Trophoblast cell (in vitro differentiated cells and primary cell): ENCODE data around the gene JAKMIP1.

Source experiments
- DNase-seq, 2 donors: peaks; one replicate each; pipeline ENCODE4 v3.0.0-alpha.2; 2016
- H2AFZ ChIP-seq: 2 replicates; pipeline ENCODE4 v1.6.1; 2013; ENCODE audit warnings: low read length, moderate library complexity, mild to moderate bottlenecking; ENCODE audit not compliant: insufficient read depth, poor library complexity
- H2AK5ac ChIP-seq: 2 replicates; pipeline ENCODE4 v1.6.1; 2013; ENCODE audit warnings: mild to moderate bottlenecking, low read length
- H2BK120ac ChIP-seq: 2 replicates; pipeline ENCODE4 v1.6.1; 2013; ENCODE audit warnings: low read length, mild to moderate bottlenecking, moderate library complexity; ENCODE audit not compliant: insufficient read depth, poor library complexity
- H2BK12ac ChIP-seq: 2 replicates; pipeline ENCODE4 v1.6.1; 2013; ENCODE audit warnings: mild to moderate bottlenecking, low read length, moderate library complexity
- H2BK5ac ChIP-seq: 2 replicates; pipeline ENCODE4 v1.6.1; 2013; ENCODE audit warnings: low read length, low read depth, moderate library complexity, mild to moderate bottlenecking; ENCODE audit not compliant: poor library complexity
- H3K14ac ChIP-seq: 2 replicates; pipeline ENCODE4 v1.6.1; 2013; ENCODE audit warnings: mild to moderate bottlenecking, low read length
- H3K18ac ChIP-seq: 2 replicates; pipeline ENCODE4 v1.6.1; 2013; ENCODE audit warnings: mild to moderate bottlenecking, low read length
- H3K23ac ChIP-seq: 2 replicates; pipeline ENCODE4 v1.6.1; 2013; ENCODE audit warnings: low read length
- H3K27ac ChIP-seq: 2 replicates; pipeline ENCODE4 v1.5.1; 2013; ENCODE audit warnings: low read depth, mild to moderate bottlenecking, inconsistent platforms, low read length, moderate library complexity
- H3K27me3 ChIP-seq: 2 replicates; pipeline ENCODE4 v1.6.1; 2013; ENCODE audit warnings: inconsistent platforms, mild to moderate bottlenecking, low read length, moderate library complexity; ENCODE audit not compliant: insufficient read depth
- H3K36me3 ChIP-seq, 2 experiments: 1 replicate in 1 of 2; 2 replicates in 1 of 2; pipeline ENCODE4 v1.6.1; 2013; ENCODE audit warnings: low read length in 2 of 2, mild to moderate bottlenecking in 2 of 2, moderate library complexity in 1 of 2; ENCODE audit not compliant: insufficient read depth in 2 of 2, control insufficient read depth in 1 of 2
- H3K4ac ChIP-seq: 2 replicates; pipeline ENCODE4 v1.6.1; 2013; ENCODE audit warnings: low read depth, mild to moderate bottlenecking, low read length, moderate library complexity
- H3K4me1 ChIP-seq, 2 experiments: 1 replicate in 1 of 2; 2 replicates in 1 of 2; pipeline ENCODE4 v1.6.1; 2013; ENCODE audit warnings: low read length in 2 of 2, mild to moderate bottlenecking in 2 of 2, moderate library complexity in 1 of 2; ENCODE audit not compliant: insufficient read depth in 2 of 2, control insufficient read depth in 1 of 2
- H3K4me2 ChIP-seq: 2 replicates; pipeline ENCODE4 v1.6.1; 2013; ENCODE audit warnings: inconsistent platforms, mild to moderate bottlenecking, low read length, moderate library complexity
- H3K4me3 ChIP-seq: 2 replicates; pipeline ENCODE4 v1.5.1; 2013; ENCODE audit warnings: mild to moderate bottlenecking, low read depth, low read length, inconsistent platforms
- H3K79me1 ChIP-seq: one replicate; pipeline ENCODE4 v1.6.1; 2013; ENCODE audit warnings: low read length
- H3K79me2 ChIP-seq: 2 replicates; pipeline ENCODE4 v1.6.1; 2013; ENCODE audit warnings: low read length, mild to moderate bottlenecking; ENCODE audit not compliant: control insufficient read depth, insufficient read depth, poor library complexity
- H3K9ac ChIP-seq: 2 replicates; pipeline ENCODE4 v1.6.1; 2013; ENCODE audit warnings: mild to moderate bottlenecking, low read length
- H3K9me3 ChIP-seq: 2 replicates; pipeline ENCODE4 v1.6.1; 2013; ENCODE audit warnings: low read depth, mild to moderate bottlenecking, control low read depth, inconsistent platforms, low read length; ENCODE audit not compliant: insufficient read depth
- H4K12ac ChIP-seq: 2 replicates; pipeline ENCODE4 v1.6.1; 2013; ENCODE audit warnings: low read depth, mild to moderate bottlenecking, low read length, moderate library complexity
- H4K8ac ChIP-seq: 2 replicates; pipeline ENCODE4 v1.6.1; 2013; ENCODE audit warnings: low read depth, mild to moderate bottlenecking, low read length, moderate library complexity
- H4K91ac ChIP-seq: one replicate; pipeline ENCODE4 v1.6.1; 2013; ENCODE audit warnings: low read depth, mild to moderate bottlenecking, low read length, moderate library complexity
- WGBS: extraction: QIAGEN DNeasy Blood & Tissue Kit; methylation state at CpG from one replicate; pipeline ENCODE4 v1.1.7; 2013; ENCODE audit warnings: missing lambda C conversion rate; ENCODE audit not compliant: insufficient read length, insufficient coverage; ENCODE audit errors: extremely low coverage; 5-methylcytosine and 5-hydroxymethylcytosine counted together

The JAKMIP1 gene

DNA sequence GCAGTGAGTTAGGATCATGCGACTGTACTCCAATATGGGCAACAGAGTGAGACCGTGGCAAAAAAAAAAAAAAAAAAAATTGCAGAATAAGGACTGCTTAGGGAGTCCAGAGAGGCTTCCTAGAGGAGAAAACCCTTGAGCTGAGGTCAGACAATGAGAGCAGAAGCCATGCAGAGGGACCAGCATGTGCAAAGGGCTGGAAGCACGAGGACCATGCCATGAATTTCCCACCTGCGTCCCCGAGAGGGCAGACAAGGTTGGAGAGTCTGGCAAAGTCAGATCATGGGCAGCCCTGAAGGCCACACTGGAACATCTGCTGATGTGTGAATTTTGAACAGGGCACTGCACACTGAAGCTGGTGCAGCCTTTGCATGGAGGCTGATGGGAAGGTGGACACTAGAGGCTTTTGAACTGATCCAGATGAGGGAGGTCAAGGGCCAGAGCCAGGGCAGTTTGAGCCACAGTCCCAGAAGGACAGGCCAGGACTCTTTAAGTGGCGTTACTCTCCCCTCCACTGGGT, 6.5 kb upstream of the JAKMIP1 start:
- no CpG with 5 or more reads among the region's 6 CpGs for WGBS
- H3K14ac ChIP-seq = no peak overlapping the region
- no peaks in the 10 kb centered on the region for H3K36me3 ChIP-seq
- no peak for DNase-seq
- no peak overlapping the region for H3K4me3 ChIP-seq
- H2AFZ ChIP-seq = no peak overlapping the region
- no peak overlapping the region for H4K8ac ChIP-seq
- no peak overlapping the region for H3K4ac ChIP-seq
- H3K23ac ChIP-seq = peak overlapping the region; percentile 85
- H4K91ac ChIP-seq = no peak overlapping the region
- no peak overlapping the region for H2AK5ac ChIP-seq
- no peaks in the 10 kb centered on the region for H3K4me1 ChIP-seq
- no peak overlapping the region for H4K12ac ChIP-seq
- H3K27ac ChIP-seq = no peak overlapping the region
- H2BK5ac ChIP-seq = no peak overlapping the region
- H3K79me1 ChIP-seq = no peaks in the 10 kb centered on the region
- H3K9ac ChIP-seq = no peak overlapping the region
- H3K9me3 ChIP-seq = peaks cover 1% of the 10 kb centered on the region
- H3K18ac ChIP-seq = no peak overlapping the region
- H2BK120ac ChIP-seq = no peak overlapping the region
- H2BK12ac ChIP-seq = no peak overlapping the region
- no peaks in the 10 kb centered on the region for H3K27me3 ChIP-seq
- no peaks in the 10 kb centered on the region for H3K79me2 ChIP-seq
- no peak overlapping the region for H3K4me2 ChIP-seq

DNA sequence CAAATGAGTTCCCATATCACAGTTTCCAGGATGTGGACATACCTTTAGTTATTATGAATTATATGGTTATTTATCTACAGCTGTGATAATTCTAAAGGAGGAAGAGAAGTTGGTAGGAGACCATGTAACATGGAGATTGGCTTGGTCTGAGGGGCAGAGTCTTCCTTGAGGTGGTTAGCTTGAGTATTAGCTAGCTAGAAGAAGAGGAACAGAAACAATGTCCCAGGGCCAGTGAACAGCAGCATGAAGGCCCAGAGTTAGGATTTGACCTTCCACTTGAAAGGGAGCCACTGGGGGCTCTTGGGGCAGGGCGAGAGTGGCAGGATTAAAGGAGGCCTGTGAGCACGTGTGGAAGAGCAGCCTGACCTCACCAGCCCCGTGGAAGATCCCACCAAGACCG, 5.6 kb upstream of the JAKMIP1 start:
- no peak for DNase-seq
- Histone ChIP-seq H4K12ac (no peak overlapping the region), H3K4me2 (no peak overlapping the region), H3K4me1 (no peaks in the 10 kb centered on the region), H3K27me3 (no peaks in the 10 kb centered on the region), H2AK5ac (no peak overlapping the region), H4K91ac (no peak overlapping the region), H3K4me3 (no peak overlapping the region), H3K79me1 (no peaks in the 10 kb centered on the region), H3K36me3 (no peaks in the 10 kb centered on the region), H2AFZ (no peak overlapping the region), H3K79me2 (no peaks in the 10 kb centered on the region), H3K9me3 (peaks cover 4% of the 10 kb centered on the region), H3K4ac (no peak overlapping the region), H2BK120ac (no peak overlapping the region), H3K23ac (no peak overlapping the region), H2BK5ac (no peak overlapping the region), H4K8ac (no peak overlapping the region), H3K14ac (no peak overlapping the region), H3K18ac (no peak overlapping the region), H2BK12ac (no peak overlapping the region), H3K27ac (no peak overlapping the region), H3K9ac (no peak overlapping the region)
- no CpG with 5 or more reads among the region's 4 CpGs for WGBS

DNA sequence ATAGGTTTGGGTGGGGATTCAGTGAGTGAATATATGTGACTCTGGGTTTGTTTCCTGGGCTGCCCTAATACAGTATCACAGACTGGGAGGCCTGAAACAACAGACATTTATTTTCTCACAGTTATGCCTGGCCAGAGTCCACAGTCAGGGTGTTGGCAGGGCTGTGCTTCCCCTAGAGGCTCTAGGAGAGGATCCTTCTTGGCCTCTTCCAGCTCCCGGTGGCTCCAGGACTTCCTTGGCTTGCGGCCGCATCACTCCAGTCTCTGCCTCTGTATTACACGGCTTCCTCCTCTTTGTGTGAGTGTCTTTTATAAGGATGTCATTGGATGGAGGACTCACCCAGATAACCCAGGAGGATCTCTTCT, 5.2 kb upstream of the JAKMIP1 start:
- WGBS = no CpG with 5 or more reads among the region's 4 CpGs
- no peak overlapping the region for H3K4me2 ChIP-seq
- no peak overlapping the region for H2BK12ac ChIP-seq
- no peak overlapping the region for H3K4me3 ChIP-seq
- H3K9me3 ChIP-seq = peaks cover 4% of the 10 kb centered on the region
- H2AK5ac ChIP-seq = no peak overlapping the region
- no peak overlapping the region for H3K4ac ChIP-seq
- H2AFZ ChIP-seq = no peak overlapping the region
- no peaks in the 10 kb centered on the region for H3K36me3 ChIP-seq
- H3K79me1 ChIP-seq = no peaks in the 10 kb centered on the region
- H2BK120ac ChIP-seq = no peak overlapping the region
- H4K12ac ChIP-seq = no peak overlapping the region
- no peak overlapping the region for H3K23ac ChIP-seq
- no peaks in the 10 kb centered on the region for H3K79me2 ChIP-seq
- no peak overlapping the region for H4K91ac ChIP-seq
- no peak for DNase-seq
- H3K27ac ChIP-seq = no peak overlapping the region
- no peak overlapping the region for H2BK5ac ChIP-seq
- H3K4me1 ChIP-seq = no peaks in the 10 kb centered on the region
- H4K8ac ChIP-seq = no peak overlapping the region
- H3K9ac ChIP-seq = no peak overlapping the region
- no peak overlapping the region for H3K14ac ChIP-seq
- H3K27me3 ChIP-seq = peaks cover 4% of the 10 kb centered on the region
- H3K18ac ChIP-seq = no peak overlapping the region

DNA sequence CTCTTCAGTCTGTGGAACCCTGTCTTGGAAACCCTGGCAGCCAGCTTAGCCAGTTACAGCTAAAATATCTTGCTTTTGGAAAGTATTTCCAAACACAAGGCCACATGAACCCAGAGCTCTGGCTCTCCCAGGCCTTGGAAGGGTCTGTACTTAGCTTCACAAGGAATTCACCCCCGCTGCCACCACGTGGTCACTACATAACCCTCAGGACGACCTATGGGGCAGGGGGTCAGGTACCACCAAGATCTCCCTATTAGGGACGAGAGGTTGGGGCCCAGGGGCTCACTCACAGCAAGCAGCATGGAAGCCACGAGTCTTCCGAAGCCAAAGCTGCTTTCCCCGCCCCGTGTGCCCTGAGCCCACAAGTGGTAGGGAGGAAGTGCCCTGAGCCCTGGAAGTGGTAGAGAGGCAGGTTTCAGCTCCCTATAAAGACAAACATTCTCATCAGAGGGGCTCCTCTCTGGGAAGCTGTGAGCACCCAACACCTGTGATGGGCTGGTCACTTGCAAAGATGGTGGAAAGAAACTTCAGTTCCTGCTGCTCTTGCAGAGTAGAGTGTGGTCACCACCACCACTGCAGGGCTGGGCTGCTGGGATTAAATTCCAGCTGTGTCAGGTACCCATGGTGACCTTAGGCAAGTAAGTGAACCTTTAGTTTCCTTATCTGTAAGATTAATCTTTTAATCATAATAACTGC, 4.7 kb upstream of the JAKMIP1 start:
- Histone ChIP-seq H3K18ac (no peak overlapping the region), H3K36me3 (no peaks in the 10 kb centered on the region), H3K4me1 (peaks cover 2% of the 10 kb centered on the region in 2 experiments), H3K27ac (no peak overlapping the region), H3K4me2 (no peak overlapping the region), H4K12ac (no peak overlapping the region), H2AK5ac (no peak overlapping the region), H3K14ac (no peak overlapping the region), H3K27me3 (peaks cover 7% of the 10 kb centered on the region), H2BK120ac (no peak overlapping the region), H4K8ac (no peak overlapping the region), H3K4me3 (no peak overlapping the region), H3K9me3 (peaks cover 4% of the 10 kb centered on the region), H2AFZ (no peak overlapping the region), H3K79me1 (no peaks in the 10 kb centered on the region), H2BK5ac (no peak overlapping the region), H4K91ac (no peak overlapping the region), H3K79me2 (no peaks in the 10 kb centered on the region), H3K23ac (no peak overlapping the region), H2BK12ac (no peak overlapping the region), H3K9ac (no peak overlapping the region), H3K4ac (no peak overlapping the region)
- WGBS = no CpG with 5 or more reads among the region's 8 CpGs
- no peak for DNase-seq
